GM20431 (cell line): ENCODE measurements around the gene C1orf52.

Source experiments
- in situ Hi-C: fragments of 300-500 bp; cut with MseI, MboI; formaldehyde crosslinking; loops from one replicate; pipeline ENCODE4 v1.15.0; 2020; ENCODE audit warnings: low sequenced_read_pairs; ENCODE audit not compliant: unreplicated experiment

C1orf52 gene

GRCh38 chr1:85240643-85241042 is 18.8 kb downstream of the C1orf52 start:
- in situ Hi-C loops, result no loop called here

- in situ Hi-C loops, result no loop called here
These were observed 19.3 kb downstream of the C1orf52 start for GRCh38 chr1:85240174-85240601.

GRCh38 chr1:85237613-85238012 is 21.8 kb downstream of the C1orf52 start:
- in situ Hi-C loops, result no loop called here

GRCh38 chr1:85230305-85230977 is 29.0 kb downstream of the C1orf52 start:
- in situ Hi-C loops, result no loop called here

GRCh38 chr1:85229574-85230097 is 29.8 kb downstream of the C1orf52 start:
- in situ Hi-C loops, result no loop called here

- in situ Hi-C loops, result no loop called here
These were observed 30.5 kb downstream of the C1orf52 start for GRCh38 chr1:85228972-85229371.

- in situ Hi-C loops, result no loop called here
These were observed 33.7 kb downstream of the C1orf52 start for GRCh38 chr1:85225624-85226380.

- in situ Hi-C loops, result no loop called here
These were observed 34.5 kb downstream of the C1orf52 start for GRCh38 chr1:85224734-85225623.

GRCh38 chr1:85224295-85224694 is 35.2 kb downstream of the C1orf52 start:
- in situ Hi-C loops, result no loop called here

GRCh38 chr1:85223334-85223733 is 36.1 kb downstream of the C1orf52 start:
- in situ Hi-C loops, result no loop called here

GRCh38 chr1:85220756-85221201 is 38.7 kb downstream of the C1orf52 start:
- in situ Hi-C loops, result no loop called here

- in situ Hi-C loops, result no loop called here
These were observed 39.4 kb downstream of the C1orf52 start for GRCh38 chr1:85219853-85220610.

GRCh38 chr1:85216697-85217096 is 42.8 kb downstream of the C1orf52 start:
- in situ Hi-C loops, result no loop called here

- in situ Hi-C loops, result no loop called here
These were observed 44.8 kb downstream of the C1orf52 start for GRCh38 chr1:85214654-85215053.

- in situ Hi-C loops, result no loop called here
These were observed 51.0 kb downstream of the C1orf52 start for GRCh38 chr1:85208488-85208887.

GRCh38 chr1:85203573-85204171 is 55.8 kb downstream of the C1orf52 start:
- in situ Hi-C loops, result no loop called here

- in situ Hi-C loops, result no loop called here
These were observed 56.6 kb downstream of the C1orf52 start for GRCh38 chr1:85202864-85203255.

GRCh38 chr1:85202092-85202863 is 57.2 kb downstream of the C1orf52 start:
- in situ Hi-C loops, result no loop called here
